Dermis microvascular lymphatic vessel endothelial cell (primary cell): ENCODE data around the gene PDCD1. TPM values are rescaled to one million over a fixed set of nuclear protein-coding genes. Genes with fewer than 3 reads are reported as not detected.
A peak's percentile ranks its signal among the peaks of the same experiment; 100 is the strongest.
"Not testable (repeated sequence)": the region's sequence is repeated elsewhere in the genome, so short reads cannot be mapped to it uniquely, and the experiment has no call there.

Source experiments
- DNase-seq, 2 donors: peaks; one replicate each; pipeline versions ENCODE4 v3.0.0 to v3.0.0-alpha.2; 2010; ENCODE audit warnings: low read depth in 2 of 2
- total RNA-seq: library from RNA; depleted of rRNA; stranded (reverse); fragments of >200 nt; gene quantifications from 2 replicates; pipeline ENCODE4 v1.2.1, GENCODE V29; 2014

Gene PDCD1
- total RNA-seq, 1 donor from 2014 or later, result not detected

DNA sequence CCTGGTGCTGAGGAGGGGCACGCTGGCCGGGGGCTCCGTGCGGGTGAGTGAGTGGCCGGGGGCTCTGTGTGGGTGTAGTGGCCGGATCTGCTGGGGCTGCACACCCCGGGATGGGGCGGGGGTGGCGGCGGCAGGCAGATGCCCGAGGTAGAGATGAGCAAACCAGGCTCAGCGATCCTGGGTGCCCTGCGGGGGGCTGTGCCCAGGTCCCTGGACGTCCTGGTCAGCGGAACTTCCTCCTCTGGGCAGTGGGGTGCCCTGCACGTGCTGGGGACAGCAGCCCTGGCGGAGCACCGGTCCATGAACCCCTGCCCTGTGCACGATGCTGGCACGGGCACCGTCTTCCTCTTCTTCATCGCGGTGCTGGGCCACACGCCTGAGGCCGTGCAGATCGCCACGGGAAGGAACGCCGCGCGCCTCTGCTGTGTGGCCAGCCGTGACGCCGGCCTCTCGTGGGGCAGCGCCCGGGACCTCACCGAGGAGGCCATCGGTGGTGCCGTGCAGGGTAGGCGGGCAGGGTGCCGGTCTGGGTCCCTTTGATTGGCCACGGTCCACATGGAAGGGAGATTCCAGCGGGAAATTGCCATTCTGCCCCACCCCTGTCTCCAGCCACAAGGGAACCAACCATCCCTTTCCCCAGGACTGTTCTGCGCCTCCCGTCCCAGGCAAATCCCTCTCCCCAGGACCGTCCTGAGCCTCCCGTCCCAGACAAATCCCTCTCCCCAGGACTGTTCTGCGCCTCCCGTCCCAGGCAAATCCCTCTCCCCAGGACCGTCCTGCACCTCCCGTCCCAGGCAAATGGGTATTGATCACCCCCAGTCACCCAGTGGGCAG lies 43.8 kb downstream of the PDCD1 start:
- no peak for DNase-seq

DNA sequence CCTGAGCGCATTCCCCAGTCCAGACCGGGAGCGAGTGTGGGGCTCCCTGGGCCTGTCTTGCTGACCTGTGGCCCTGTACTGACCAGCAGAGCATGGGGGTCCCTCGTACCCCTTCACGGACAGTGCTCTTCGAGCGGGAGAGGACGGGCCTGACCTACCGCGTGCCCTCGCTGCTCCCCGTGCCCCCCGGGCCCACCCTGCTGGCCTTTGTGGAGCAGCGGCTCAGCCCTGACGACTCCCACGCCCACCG lies 44.4 kb downstream of the PDCD1 start:
- no peak for DNase-seq

DNA sequence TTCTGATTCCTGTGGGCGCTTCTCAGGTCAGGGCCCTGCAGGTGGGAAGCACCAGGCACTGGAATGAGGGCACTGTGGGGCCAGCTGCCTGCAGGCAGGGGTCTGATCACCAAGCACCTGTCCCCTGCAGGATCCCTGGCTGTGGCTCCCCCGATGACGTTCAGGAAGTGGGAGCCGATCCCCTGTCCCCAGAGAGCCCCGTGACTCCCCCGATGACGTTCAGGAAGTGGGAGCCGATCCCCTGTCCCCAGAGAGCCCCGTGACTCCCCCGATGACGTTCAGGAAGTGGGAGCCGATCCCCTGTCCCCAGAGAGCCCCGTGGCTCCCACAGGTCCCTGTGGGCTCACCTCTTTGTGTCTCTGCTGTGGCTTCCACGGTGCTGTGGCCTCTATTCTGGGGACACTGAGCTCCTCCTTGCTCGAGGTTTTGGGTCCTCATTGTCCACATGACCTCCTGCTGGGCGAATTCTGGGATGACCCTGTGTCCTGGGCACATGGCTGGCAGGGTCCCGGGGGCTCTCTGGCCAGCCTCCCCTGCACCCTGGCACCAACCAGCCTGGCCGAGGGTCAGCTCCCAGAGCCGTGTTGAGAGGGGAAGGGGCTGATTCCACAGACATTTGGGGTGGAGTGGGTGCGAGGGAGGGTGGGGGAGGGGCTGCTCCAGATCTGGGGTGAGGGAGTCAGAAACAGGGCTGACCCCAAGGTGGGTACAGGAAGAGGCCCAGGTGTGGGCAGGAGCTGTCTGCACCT lies 44.9 kb downstream of the PDCD1 start:
- DNase-seq, result no peak

DNA sequence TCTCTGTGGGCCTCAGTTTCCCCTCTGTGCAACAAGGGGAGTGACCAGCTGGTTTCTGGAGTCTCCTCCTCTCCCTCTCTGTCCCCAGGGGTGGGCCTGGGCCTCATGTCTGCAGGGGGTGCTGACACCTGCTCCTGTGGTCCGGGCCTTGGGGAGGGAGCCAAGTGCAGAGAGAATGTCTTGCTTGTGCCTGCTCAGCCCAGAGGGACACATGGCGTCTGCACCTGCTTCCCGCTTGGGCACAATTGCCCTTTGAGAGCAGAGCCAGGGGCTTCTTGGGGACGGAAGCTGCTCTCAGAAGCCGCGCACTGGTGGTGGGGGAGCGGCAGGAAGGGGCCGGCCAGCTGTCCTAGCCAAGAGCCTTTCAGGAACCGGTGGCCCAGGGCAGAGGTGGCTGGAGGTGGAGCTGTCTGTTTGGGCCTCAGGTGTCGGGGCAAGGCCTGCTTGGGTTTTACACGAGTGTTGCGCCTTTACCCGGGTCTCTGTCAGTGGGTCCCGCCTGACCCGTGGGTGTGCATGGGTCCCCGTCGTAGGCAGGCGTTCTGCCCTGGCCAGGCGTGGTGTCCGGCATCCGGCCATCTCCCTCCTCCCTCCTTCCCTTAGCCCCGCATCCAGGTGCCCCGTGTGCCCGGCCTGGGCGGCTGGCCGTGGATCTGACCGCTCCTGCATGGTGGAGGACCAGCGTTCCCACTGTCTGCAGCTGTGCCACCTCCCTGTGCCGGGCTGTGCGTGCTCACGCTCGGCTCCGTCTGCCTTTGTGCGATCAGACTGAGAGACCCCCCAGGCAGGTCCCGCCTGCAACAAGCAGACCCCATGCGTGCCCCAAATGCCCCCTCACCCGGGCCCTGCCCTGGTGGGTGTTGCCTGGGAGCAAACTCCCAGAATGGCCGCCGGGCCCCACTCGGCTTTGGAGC lies 45.7 kb downstream of the PDCD1 start:
- no peak for DNase-seq

DNA sequence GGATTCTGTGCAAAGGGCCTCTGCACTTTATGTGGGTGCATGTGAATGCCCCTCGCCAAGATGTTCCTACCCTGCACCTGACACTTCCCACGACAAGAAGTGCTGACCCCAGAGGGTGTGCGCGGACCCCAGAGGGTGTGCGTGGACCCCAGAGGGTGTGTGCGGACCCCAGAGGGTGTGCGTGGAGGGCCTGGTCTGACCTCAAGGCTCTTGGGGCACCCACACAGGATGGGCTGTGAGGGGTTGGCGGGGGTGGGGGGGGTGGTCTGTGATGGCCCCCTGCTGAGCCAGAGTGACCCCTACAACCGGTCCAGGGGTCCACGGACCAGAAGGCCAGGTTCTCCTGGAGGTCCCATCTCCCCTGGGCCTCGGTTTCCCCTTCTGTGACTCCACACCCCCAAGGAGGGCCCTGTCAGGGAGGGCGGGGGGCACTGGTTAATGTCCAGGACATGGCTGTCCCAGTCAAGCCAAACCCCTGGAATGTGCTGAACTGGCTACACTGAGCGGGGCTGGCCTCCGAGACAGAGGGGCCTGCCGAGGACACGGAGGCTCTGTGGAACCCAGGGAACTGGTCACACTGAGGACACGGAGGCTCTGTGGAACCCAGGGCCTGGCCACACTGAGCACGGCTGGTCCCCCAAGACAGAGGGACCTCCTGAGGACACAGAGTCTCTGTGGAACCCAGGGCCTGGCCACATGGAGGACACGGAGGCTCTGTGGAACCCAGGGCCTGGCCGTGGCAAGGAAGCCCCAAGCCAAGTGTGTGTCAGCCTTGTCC lies 46.6 kb downstream of the PDCD1 start:
- no peak for DNase-seq

DNA sequence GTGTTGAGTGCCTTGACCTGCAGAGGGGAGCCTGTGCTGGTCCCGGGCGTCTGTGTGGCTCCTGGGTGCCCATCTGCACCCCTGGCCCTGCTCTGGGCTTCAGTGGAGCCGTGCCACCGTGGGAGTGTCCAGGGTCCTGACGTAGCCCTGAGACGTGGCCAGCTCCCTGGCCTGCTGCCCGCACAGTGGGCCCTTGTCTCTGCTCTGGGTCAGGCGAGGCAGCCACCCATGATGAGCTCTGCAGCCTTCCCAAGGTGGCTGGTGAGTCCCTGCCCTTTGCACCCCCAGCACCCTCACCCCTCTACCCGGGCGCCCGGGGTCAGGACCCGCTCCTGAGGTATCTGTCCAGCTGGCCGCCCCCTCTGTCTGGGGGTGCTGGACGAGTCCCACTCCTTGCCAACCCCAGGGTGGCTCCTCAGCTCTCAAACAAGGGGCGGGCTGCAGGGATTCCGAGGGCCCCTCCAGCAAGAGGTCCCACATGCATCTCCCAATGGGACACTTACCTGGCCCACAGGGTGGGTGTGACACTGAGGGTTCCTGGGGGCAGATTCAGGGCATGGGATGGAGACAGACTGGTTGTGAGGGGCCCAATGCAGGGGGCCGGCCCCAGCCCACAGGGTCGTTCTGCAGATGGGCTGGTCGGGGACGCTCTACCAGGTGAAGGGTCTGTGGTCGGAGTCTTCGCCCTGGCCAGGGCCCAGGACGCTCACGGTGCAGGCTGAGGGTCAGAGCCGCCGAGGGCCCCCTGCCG lies 47.3 kb downstream of the PDCD1 start:
- no peak for DNase-seq

DNA sequence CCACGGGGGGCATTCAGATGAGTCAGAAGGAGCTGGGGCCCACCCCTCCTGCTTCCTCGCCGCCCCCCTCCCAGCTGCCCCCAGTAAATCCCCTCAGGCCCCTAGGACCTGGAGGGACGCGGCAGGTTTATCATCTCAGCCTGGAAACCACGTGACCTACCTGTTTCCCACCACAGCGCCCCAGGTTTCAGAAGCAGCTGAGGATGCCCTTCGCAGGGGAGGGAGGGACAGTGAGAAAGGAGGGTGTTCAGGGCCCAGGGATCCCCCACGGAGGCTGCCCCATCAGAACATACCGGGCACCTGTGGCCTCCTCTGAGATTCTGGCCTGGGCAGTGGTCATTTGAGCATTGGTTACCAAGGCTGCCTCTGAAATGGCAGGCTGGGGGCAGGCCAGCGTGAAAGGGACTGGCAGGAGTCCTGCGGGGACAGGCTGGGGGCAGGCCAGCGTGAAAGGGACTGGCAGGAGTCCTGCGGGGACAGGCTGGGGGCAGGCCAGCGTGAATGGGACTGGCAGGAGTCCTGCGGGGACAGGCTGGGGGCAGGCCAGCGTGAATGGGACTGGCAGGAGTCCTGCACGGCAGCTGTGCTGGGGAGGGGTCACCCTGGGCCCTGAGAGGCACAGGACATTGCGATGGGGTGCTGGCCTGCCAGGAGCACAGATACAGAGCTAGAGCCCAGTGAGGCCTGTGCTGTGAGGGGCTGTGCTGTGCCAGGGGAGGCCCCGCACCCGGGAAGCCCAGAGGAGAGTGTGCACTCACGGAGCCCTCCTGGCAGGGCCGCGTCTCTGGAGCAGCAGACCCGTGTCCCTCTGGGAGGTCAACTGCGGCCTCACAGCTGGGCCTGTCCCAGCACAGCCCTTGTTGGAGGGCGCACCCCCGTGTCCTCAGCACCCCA lies 48.1 kb downstream of the PDCD1 start:
- DNase-seq, result no peak

DNA sequence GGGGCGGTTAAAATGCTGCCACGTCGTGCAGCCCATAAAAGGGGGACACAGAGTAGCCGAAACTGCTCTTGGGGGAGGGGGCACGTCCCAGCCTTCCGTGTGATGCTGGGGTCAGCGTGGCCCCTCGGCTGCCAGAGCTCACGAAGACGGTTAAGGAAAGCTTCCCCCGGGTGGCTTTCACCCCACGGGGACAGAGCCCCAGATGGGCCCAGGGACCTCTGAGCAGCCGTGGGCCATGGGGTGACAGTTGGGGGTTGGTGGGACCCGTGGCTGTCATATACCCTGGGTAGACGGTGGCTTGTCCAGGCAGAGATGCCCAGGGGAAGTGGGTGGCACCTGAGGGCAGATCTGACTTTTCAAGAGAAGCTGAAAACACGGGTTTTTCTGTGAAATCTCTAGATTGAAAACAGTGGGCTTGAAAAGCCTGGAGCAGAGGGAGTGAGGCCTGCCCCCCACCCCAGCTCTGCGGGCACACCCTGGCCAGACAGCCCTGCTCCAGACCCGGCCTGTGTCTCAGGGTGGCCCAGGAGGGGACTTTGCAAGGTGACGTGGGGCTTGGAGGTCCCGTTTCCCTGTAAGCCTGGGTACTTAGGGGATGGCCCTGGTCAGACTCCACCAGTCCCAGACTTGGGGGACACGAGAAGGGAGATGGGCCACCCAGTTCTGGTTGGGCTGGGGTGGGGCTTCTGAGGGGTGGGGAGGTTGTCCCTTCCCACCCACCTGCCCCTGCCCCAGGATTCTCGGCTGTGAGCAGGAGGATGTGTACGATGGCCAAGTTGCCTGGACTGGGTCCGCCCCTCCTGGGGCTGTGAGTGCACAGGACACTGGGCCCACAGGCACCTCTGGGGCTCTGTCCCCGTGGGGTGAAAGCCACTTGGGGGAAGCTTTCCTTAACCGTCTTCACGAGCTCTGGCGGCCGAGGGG lies 49.0 kb downstream of the PDCD1 start:
- DNase-seq, result no peak

DNA sequence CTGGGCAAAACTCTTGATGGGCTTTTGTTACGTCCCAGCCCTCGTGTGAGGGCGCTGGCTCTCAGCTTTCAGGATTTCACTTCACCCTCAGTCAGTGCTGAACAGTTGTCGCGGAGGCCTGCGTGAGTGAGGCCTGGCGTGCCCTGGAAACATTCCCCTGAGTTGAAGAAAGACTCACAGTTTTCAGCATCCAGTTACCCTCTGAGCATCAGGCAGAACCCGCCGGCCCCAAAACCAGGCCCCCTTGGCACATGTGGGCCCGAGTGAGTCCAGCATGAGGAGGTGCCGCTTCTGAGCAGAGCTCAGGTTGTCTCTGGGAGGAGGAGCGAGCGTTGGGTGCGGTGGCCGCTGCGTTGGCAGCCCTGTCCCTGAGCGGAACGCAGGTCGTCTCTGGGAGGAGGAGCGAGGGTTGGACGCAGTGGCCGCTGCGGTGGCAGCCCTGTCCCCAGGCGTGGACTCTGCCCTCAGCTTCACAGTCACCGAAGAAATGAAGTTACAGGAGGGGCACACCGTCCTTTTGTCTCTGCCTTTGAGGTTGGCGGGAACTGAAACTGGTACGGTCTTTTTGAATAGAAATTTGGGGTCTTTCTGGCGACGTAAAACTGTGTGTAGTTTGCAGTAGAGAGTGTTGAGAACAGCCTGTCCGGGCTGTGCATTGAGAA lies 49.8 kb downstream of the PDCD1 start, which contains the start of gene NEU4:
TSS of gene NEU4 (plus strand) at position 473 of the 662 bp plus-strand sequence. CDS start 5,292 bp downstream, outside the sequence.
- no peak for DNase-seq

DNA sequence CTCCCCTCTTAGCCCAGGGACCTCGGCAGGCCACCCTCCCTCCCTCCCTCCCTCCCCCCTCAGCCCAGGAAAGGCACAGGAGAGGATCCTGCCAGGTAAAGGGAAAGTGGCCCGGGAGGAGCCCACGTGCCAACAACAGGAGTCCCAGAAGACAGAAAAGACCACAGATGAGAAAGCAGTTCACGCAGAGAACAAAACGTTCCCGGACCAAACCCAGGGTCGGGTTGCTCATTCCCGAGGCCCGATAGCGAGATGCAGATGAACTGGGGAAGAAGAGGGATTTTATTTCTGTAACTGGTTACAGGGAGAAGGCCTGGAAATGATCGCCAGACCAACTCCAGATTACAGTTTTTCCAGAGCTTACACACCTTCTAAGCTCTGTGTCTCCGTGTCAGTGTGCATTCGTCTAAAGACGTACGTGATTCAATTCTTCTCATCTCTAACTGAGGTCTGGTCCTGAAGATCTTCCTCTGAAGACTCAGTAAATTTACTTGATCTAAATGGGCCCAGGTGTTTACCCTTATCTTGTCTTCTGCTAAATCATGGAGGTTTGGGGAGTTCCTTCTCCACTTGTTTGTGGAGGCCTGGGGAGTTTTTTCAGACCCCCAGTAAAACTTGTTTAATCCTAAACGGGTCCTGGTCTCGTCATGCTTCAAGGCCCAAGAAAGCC lies 50.5 kb downstream of the PDCD1 start:
- DNase-seq, result no peak

DNA sequence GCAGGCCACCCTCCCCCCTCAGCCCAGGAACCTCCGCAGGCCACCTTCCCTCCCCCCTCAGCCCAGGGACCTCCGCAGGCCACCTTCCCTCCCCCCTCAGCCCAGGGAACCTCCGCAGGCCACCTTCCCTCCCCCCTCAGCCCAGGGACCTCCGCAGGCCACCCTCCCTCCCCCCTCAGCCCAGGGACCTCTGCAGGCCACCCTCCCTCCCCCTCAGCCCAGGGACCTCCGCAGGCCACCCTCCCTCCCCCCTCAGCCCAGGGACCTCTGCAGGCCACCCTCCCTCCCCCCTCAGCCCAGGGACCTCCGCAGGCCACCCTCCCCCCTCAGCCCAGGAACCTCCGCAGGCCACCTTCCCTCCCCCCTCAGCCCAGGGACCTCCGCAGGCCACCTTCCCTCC lies 52.5 kb downstream of the PDCD1 start:
- DNase-seq, result not testable (repeated sequence)

DNA sequence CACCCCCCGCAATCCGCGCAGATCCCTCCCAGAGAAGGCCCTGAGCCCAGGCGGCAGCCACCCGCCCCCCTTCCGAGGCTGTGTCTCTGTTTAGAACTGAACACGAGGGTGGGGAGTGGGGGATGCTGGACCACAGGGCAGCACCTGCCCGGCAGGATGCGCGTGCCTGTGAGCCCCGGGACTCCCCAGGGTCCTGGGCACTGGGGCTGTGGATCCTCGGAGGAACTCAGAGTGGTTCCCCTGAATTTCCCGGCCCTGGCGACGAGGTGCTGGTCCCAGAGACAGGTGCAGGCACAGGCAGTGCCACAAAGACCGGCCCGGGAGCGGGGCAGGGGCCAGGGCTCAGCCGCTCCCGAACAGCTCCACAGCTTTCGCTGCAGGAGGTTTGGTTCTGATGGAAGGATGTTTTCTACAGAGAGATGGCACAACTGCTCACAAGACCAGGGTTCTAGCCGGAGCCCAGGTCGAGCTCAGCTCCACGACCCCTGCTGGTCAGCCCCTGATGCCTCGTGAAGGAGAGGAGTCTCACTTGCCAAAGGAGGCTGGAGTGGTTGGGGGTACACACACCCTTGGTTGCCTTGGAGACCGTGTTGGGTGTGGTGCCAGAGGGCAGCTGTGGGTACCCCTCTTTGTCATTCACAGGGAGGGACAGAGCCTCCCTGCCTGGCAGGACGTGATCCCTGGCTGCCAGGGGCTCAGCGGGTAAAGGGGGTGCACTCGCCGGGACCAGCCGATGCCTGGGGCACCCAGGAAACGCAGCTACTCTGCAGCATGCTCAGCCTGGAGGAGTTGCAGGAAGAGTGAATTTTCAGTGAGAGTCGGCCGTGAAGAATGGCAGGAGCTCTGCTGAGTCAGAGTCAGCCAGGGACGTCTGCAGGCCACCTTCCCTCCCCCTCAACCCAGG lies 54.1 kb downstream of the PDCD1 start:
- no peak for DNase-seq

DNA sequence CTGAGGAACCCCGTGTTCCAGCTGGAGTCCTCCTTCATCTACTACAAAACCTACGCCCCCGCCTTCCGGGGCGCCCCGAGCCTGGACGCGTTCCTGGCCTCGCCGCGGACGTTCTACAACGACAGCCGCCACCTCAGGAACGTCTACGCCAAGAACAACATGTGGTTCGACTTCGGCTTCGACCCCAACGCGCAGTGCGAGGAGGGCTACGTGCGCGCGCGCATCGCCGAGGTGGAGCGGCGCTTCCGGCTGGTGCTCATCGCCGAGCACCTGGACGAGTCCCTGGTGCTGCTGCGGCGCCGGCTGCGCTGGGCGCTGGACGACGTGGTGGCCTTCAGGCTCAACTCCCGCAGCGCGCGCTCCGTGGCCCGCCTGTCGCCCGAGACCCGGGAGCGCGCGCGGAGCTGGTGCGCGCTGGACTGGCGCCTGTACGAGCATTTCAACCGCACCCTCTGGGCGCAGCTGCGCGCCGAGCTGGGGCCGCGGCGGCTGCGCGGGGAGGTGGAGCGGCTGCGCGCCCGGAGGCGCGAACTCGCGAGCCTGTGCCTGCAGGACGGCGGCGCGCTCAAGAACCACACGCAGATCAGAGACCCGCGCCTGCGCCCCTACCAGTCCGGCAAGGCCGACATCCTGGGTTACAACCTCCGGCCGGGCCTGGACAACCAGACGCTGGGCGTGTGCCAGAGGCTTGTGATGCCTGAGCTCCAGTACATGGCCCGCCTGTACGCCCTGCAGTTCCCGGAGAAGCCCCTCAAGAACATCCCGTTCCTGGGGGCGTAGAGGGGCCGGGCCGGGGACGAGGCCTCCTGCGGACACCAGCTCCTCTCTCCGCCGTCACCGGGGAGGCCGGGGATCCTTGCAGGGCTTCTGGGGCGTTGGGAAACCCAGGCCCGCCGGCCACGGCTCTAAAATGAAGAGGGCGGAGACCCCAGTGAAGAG lies 55.0 kb downstream of the PDCD1 start:
- DNase-seq, result peak in 1 of 2 donors; percentile 41

DNA sequence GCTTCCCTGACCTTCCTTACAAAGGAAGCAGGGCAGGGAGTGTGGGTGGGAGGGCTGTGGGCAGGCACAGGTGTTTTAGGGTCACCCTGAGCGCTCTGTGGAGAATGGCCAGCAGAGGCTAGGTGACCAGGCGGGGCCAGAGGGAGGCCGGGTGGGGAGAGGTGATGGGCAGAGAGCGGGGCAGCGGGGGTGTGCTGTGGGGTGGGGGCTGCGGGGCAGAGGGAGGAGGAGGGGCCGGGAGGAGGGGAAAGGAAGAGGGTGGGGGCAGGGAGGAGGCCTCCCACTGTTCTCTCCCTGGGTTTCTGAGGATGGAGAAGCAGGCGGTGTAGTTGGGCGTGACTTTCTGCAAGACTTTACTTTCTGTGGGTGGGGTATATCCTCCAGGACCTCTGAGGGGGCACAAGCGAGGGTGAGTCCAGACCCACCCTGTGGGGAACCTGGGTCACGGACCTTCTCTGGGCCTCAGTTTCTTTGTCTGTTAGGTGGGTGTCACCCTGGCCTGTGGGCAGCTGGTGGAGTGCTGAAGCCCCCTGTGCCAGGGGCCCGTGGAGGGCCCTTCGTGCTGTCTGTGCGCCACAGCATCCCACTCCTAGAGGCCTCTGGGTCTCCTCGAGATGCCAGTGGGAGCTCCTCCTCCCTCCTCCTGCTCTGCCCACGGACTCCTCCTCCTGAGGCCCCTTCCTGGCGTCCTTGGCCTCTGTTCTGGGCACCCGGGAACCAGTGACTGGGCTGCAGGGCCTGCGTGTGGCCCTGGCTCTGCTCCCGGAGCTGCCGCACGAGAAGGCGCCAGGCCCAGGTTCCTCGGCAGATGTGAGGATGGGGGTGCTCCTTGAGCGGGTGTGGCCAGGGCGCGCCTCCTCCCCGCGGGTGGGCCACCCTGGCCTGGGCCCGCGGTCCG lies 56.0 kb downstream of the PDCD1 start:
- no peak for DNase-seq
